HL-60 (cell line): Measurements from ENCODE around the gene SGMS1.

ENCODE experiments used
- GABPA ChIP-seq: IDR thresholded peaks from 2 replicates; pipeline ENCODE4 v1.6.1; 2012; ENCODE audit warnings: low read depth
- POLR2AphosphoS5 ChIP-seq: IDR thresholded peaks from 2 replicates; pipeline ENCODE4 v1.6.1; 2012; ENCODE audit warnings: low read depth
- SPI1 ChIP-seq: IDR thresholded peaks from 2 replicates; pipeline ENCODE4 v1.6.1; 2012; ENCODE audit warnings: low read depth, mild to moderate bottlenecking, borderline replicate concordance
- TF ChIP-seq, protein P1 (sequence below): IDR thresholded peaks from one replicate; pipeline ENCODE4 v1.5.1; 2011; ENCODE audit warnings: low read length, control low read depth, inconsistent platforms; ENCODE audit not compliant: insufficient read depth
- TF ChIP-seq, protein P2 (sequence below): IDR thresholded peaks from 2 replicates; pipeline ENCODE4 v1.6.1; 2012; ENCODE audit warnings: low read depth; ENCODE audit not compliant: insufficient replicate concordance

DNA sequence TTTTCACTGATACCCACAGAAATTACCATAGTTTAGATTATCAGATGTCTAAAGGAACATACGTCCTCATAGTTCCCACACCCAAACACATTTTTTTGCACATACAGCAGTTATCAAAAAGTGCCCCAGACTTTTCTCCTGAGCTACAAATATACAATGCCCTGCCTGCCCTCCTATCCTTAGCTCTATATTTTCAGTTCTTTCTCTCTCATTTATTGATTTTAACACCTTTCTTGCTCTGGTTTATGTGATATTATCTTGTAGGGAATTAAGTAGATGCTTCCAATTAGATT is 25.1 kb upstream of the SGMS1 start:
- no peak for TF ChIP-seq GABPA
- TF ChIP-seq, protein P1, sequence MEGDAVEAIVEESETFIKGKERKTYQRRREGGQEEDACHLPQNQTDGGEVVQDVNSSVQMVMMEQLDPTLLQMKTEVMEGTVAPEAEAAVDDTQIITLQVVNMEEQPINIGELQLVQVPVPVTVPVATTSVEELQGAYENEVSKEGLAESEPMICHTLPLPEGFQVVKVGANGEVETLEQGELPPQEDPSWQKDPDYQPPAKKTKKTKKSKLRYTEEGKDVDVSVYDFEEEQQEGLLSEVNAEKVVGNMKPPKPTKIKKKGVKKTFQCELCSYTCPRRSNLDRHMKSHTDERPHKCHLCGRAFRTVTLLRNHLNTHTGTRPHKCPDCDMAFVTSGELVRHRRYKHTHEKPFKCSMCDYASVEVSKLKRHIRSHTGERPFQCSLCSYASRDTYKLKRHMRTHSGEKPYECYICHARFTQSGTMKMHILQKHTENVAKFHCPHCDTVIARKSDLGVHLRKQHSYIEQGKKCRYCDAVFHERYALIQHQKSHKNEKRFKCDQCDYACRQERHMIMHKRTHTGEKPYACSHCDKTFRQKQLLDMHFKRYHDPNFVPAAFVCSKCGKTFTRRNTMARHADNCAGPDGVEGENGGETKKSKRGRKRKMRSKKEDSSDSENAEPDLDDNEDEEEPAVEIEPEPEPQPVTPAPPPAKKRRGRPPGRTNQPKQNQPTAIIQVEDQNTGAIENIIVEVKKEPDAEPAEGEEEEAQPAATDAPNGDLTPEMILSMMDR, result no peak
- TF ChIP-seq POLR2AphosphoS5, result no peak
- TF ChIP-seq, protein P2, sequence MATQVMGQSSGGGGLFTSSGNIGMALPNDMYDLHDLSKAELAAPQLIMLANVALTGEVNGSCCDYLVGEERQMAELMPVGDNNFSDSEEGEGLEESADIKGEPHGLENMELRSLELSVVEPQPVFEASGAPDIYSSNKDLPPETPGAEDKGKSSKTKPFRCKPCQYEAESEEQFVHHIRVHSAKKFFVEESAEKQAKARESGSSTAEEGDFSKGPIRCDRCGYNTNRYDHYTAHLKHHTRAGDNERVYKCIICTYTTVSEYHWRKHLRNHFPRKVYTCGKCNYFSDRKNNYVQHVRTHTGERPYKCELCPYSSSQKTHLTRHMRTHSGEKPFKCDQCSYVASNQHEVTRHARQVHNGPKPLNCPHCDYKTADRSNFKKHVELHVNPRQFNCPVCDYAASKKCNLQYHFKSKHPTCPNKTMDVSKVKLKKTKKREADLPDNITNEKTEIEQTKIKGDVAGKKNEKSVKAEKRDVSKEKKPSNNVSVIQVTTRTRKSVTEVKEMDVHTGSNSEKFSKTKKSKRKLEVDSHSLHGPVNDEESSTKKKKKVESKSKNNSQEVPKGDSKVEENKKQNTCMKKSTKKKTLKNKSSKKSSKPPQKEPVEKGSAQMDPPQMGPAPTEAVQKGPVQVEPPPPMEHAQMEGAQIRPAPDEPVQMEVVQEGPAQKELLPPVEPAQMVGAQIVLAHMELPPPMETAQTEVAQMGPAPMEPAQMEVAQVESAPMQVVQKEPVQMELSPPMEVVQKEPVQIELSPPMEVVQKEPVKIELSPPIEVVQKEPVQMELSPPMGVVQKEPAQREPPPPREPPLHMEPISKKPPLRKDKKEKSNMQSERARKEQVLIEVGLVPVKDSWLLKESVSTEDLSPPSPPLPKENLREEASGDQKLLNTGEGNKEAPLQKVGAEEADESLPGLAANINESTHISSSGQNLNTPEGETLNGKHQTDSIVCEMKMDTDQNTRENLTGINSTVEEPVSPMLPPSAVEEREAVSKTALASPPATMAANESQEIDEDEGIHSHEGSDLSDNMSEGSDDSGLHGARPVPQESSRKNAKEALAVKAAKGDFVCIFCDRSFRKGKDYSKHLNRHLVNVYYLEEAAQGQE, result no peak
- TF ChIP-seq SPI1, result no peak
